Measurements from ENCODE around the gene SERPINB8.

- TF ChIP-seq CTCF (IDR thresholded peaks at IDR 0.05) (no peak), EZH2 (IDR thresholded peaks at IDR 0.05; ENCODE audit: borderline replicate concordance, insufficient read depth, low read depth, low read length, poor library complexity, severe bottlenecking) (no peak)
Measured at GRCh38 chr18:63997041-63997440, 27.2 kb downstream of the SERPINB8 start.
